ENCODE data around the gene ARHGEF11. TPM values are rescaled to one million over a fixed set of nuclear protein-coding genes. Genes with fewer than 3 reads are reported as not detected.

Gene ARHGEF11, protein sequence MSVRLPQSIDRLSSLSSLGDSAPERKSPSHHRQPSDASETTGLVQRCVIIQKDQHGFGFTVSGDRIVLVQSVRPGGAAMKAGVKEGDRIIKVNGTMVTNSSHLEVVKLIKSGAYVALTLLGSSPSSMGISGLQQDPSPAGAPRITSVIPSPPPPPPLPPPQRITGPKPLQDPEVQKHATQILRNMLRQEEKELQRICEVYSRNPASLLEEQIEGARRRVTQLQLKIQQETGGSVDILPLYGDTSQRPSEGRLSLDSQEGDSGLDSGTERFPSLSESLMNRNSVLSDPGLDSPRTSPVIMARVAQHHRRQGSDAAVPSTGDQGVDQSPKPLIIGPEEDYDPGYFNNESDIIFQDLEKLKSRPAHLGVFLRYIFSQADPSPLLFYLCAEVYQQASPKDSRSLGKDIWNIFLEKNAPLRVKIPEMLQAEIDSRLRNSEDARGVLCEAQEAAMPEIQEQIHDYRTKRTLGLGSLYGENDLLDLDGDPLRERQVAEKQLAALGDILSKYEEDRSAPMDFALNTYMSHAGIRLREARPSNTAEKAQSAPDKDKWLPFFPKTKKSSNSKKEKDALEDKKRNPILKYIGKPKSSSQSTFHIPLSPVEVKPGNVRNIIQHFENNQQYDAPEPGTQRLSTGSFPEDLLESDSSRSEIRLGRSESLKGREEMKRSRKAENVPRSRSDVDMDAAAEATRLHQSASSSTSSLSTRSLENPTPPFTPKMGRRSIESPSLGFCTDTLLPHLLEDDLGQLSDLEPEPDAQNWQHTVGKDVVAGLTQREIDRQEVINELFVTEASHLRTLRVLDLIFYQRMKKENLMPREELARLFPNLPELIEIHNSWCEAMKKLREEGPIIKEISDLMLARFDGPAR (N-terminal part only)
- total RNA-seq, result 10 to 100 TPM; 35.2 to 44.1 TPM
- polyA plus RNA-seq, result 10 to 100 TPM; 14.2 to 28.7 TPM
- long read RNA-seq, donor 1, partial matches to known transcripts, result 7 of 7 reads
- long read RNA-seq, donor 1, other reads (novel, unspliced or antisense), result 0 of 7 reads
- long read RNA-seq, donor 2, partial matches to known transcripts, result 8 of 8 reads
- long read RNA-seq, donor 2, other reads (novel, unspliced or antisense), result 0 of 8 reads
- long read RNA-seq, donor 3, partial matches to known transcripts, result 12 of 12 reads
- long read RNA-seq, donor 3, other reads (novel, unspliced or antisense), result 0 of 12 reads
- long read RNA-seq, donor 4, partial matches to known transcripts, result 14 of 14 reads
- long read RNA-seq, donor 4, other reads (novel, unspliced or antisense), result 0 of 14 reads
- long read RNA-seq, donor 5, partial matches to known transcripts, result 27 of 27 reads
- long read RNA-seq, donor 5, other reads (novel, unspliced or antisense), result 0 of 27 reads

DNA sequence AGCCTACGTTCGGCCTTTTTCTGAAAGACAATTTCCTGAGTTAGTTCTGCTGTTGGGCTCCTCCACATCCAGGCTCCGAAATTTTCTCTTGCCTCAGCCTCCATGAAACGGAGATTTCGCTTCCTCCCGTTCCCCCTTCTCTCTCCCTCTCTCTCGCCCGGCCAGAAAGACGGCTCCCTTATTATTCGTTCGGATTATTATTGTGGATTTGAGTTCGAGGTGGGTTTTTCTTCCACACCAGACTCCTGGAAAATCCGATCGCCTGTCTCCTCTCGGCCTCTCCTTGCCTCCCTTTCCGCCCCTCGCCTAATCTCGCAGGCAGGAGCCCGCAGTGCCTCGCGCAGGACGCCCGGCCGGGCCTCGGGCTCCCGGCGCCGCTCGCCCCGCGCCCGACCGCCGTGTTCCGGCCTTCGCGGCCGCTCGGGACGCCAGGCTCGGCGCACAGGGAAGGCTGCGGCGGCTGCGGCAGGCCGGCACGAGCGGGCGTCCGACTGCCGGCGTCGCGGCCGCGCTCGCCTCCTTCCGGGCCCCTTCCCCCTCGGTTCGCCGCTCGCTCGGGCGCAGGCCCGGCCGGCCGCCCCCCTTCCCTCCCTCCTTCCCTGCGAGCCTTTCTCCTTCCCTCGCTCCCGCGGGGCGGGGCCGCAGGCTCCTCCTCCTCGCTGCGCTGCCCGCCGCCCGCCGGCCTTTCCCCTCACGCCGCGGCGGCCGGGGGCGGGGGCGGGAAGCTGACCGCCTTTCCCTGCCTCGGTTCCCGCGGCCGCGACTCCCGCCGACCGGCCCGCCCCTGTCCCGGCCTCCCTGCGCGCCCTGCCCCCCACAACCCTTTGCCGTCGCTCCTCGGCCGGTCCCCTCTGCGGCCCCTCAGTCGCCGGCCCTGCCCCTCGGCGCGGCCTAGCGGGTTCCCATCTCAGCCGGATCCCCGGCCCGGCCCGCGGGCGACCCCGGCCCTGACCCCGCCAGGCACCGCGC lies at the start of gene ARHGEF11:
ARHGEF11 (minus strand) TSS at position 493 of the 969 bp plus-strand sequence. CDS start 1,412 bp downstream, outside the sequence.
- peak within 1 kb of the TSS; percentile 95 to 96 for H3K27ac ChIP-seq (ENCODE audit: low read depth in 1 of 2, low read length in 1 of 2)
- TF ChIP-seq, protein P1, sequence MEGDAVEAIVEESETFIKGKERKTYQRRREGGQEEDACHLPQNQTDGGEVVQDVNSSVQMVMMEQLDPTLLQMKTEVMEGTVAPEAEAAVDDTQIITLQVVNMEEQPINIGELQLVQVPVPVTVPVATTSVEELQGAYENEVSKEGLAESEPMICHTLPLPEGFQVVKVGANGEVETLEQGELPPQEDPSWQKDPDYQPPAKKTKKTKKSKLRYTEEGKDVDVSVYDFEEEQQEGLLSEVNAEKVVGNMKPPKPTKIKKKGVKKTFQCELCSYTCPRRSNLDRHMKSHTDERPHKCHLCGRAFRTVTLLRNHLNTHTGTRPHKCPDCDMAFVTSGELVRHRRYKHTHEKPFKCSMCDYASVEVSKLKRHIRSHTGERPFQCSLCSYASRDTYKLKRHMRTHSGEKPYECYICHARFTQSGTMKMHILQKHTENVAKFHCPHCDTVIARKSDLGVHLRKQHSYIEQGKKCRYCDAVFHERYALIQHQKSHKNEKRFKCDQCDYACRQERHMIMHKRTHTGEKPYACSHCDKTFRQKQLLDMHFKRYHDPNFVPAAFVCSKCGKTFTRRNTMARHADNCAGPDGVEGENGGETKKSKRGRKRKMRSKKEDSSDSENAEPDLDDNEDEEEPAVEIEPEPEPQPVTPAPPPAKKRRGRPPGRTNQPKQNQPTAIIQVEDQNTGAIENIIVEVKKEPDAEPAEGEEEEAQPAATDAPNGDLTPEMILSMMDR (IDR thresholded peaks at IDR 0.05; ENCODE audit: control extremely low read depth, extremely low read depth), result no peak
- WGBS, 2 donors, result 0 to 1% methylated on average over 60 to 120 of the region's 120 CpGs
- no peaks in the 10 kb centered on the region for H3K27me3 ChIP-seq (ENCODE audit: control insufficient read depth in 3 of 3, insufficient read depth in 3 of 3, low read length in 2 of 3)
- H3K9ac ChIP-seq (ENCODE audit: insufficient read depth in 1 of 2, low read length in 2 of 2), result peak within 1 kb of the TSS; percentile 56 to 74
- H3K36me3 ChIP-seq (ENCODE audit: control insufficient read depth in 4 of 4, insufficient read depth in 4 of 4, low read length in 4 of 4), result no peaks in the 10 kb centered on the region
- no peaks in the 10 kb centered on the region for H3K9me3 ChIP-seq (ENCODE audit: control insufficient read depth in 4 of 4, insufficient read depth in 3 of 4, low read length in 3 of 4)
- DNase-seq (peak; percentile 93 to 97 (median 94)), ATAC-seq (ENCODE audit: insufficient read depth, low FRiP score) (peak; percentile 97)
- H3K4me1 ChIP-seq (ENCODE audit: control insufficient read depth in 5 of 5, insufficient read depth in 5 of 5, low read length in 5 of 5), result peaks cover 9 to 35% (median 20%) of the 10 kb centered on the region in 5 donors
- H3K4me3 ChIP-seq, result peak within 1 kb of the TSS; percentile 75

DNA sequence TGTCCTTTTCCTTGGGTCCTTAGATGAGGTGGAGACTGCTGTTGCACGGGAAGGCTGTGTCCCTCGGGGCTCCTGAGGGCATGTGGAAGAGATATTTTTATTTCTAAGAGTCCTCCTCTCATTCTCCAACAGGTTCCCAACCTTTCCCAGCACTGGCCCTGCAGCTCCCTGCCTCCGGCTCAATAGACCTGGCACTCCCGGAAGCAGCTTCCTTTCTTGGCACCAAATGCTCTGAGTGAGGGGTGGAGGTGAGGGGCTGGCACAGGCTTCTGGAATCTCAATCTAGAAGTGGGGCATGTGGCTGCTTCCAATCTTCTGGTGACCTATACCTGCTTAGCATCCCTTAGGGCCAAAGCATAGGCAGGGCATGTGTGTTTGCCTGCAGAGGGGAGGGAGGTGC lies 49.5 kb upstream of the ARHGEF11 start:
- 52 to 79% methylated on average over 4 of the region's 4 CpGs for WGBS, 2 donors
- Histone ChIP-seq H3K27ac (ENCODE audit: low read depth in 1 of 2, low read length in 1 of 2) (no peak overlapping the region), H3K4me1 (ENCODE audit: control insufficient read depth in 5 of 5, insufficient read depth in 5 of 5, low read length in 5 of 5) (peaks cover 0 to 15% (median 0%) of the 10 kb centered on the region in 5 donors), H3K9me3 (ENCODE audit: control insufficient read depth in 4 of 4, insufficient read depth in 3 of 4, low read length in 3 of 4) (no peaks in the 10 kb centered on the region), H3K27me3 (ENCODE audit: control insufficient read depth in 3 of 3, insufficient read depth in 3 of 3, low read length in 2 of 3) (no peaks in the 10 kb centered on the region), H3K36me3 (ENCODE audit: control insufficient read depth in 4 of 4, insufficient read depth in 4 of 4, low read length in 4 of 4) (no peaks in the 10 kb centered on the region), H3K4me3 (no peak overlapping the region), H3K9ac (ENCODE audit: insufficient read depth in 1 of 2, low read length in 2 of 2) (no peak overlapping the region)
- TF ChIP-seq, protein P1 (IDR thresholded peaks at IDR 0.05; ENCODE audit: control extremely low read depth, extremely low read depth), result no peak
- ATAC-seq (ENCODE audit: insufficient read depth, low FRiP score), result no peak
- DNase-seq, result no peak

DNA sequence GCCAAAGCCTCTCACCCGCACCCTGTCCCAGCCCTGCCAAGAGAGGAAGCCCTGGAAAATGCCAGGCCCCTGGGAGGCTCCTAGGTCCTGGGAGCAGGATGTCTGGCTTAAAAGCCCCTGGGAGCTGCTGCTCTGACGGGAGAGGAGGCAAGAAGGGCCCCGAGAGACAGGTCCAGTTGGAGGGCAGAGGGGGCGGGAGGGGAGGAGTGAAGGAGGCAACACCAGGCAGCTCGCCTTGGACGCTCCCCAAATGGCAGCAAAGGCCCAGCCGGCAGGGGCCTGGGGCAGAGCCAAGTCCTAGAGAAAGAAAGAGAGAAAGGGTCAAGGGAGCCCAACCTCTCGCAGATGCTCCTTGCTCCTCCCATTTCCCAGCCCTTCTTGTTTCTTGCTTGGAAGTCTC lies 47.3 kb upstream of the ARHGEF11 start:
- 52 to 72% methylated on average over 8 of the region's 8 CpGs for WGBS, 2 donors
- H3K36me3 ChIP-seq (ENCODE audit: control insufficient read depth in 4 of 4, insufficient read depth in 4 of 4, low read length in 4 of 4), result no peaks in the 10 kb centered on the region
- TF ChIP-seq, protein P1 (IDR thresholded peaks at IDR 0.05; ENCODE audit: control extremely low read depth, extremely low read depth), result no peak
- no peaks in the 10 kb centered on the region for H3K9me3 ChIP-seq (ENCODE audit: control insufficient read depth in 4 of 4, insufficient read depth in 3 of 4, low read length in 3 of 4)
- H3K4me3 ChIP-seq, result no peak overlapping the region
- peaks cover 0 to 15% (median 0%) of the 10 kb centered on the region in 5 donors for H3K4me1 ChIP-seq (ENCODE audit: control insufficient read depth in 5 of 5, insufficient read depth in 5 of 5, low read length in 5 of 5)
- no peaks in the 10 kb centered on the region for H3K27me3 ChIP-seq (ENCODE audit: control insufficient read depth in 3 of 3, insufficient read depth in 3 of 3, low read length in 2 of 3)
- no peak for ATAC-seq (ENCODE audit: insufficient read depth, low FRiP score)
- no peak overlapping the region for H3K9ac ChIP-seq (ENCODE audit: insufficient read depth in 1 of 2, low read length in 2 of 2)
- H3K27ac ChIP-seq (ENCODE audit: low read depth in 1 of 2, low read length in 1 of 2), result no peak overlapping the region
- peak; percentile 80 to 83 (median 82) for DNase-seq

All from lung (tissue), 16 donors.